ENCODE results near the gene RGPD5.
"Not testable (repeated sequence)": the region's sequence is repeated elsewhere in the genome, so short reads cannot be mapped to it uniquely, and the experiment has no call there.

GRCh38 chr2:109761976-109762375, 32.1 kb upstream of the RGPD5 start:
- not testable (repeated sequence) for TF ChIP-seq CTCF (conservative IDR thresholded peaks at IDR 0.05 in 1 of 2, IDR thresholded peaks at IDR 0.05 in 1 of 2; ENCODE audit: low read depth in 1 of 2, low read length in 2 of 2); EZH2 (IDR thresholded peaks at IDR 0.05; ENCODE audit: low read length, missing control alignments)
